HEK293 (cell line): ENCODE results near the gene CALML4.

Source experiments
- BCL11A ChIP-seq: fragments of 450-650 bp; formaldehyde crosslinking; IDR thresholded peaks from 2 replicates; pipeline ENCODE4 v1.5.1; 2016; ENCODE audit warnings: low read depth, missing biosample characterization, missing genetic modification characterization
- EGR2 ChIP-seq: fragments of 450-650 bp; formaldehyde crosslinking; IDR thresholded peaks from 2 replicates; pipeline ENCODE4 v1.5.1; 2016; ENCODE audit warnings: low read depth, missing biosample characterization, missing genetic modification characterization
- GFI1B ChIP-seq: fragments of 450-650 bp; formaldehyde crosslinking; IDR thresholded peaks from 2 replicates; pipeline ENCODE4 v1.5.1; 2016; ENCODE audit warnings: missing biosample characterization, missing genetic modification characterization
- GLI2 ChIP-seq: fragments of 450-650 bp; formaldehyde crosslinking; IDR thresholded peaks from 2 replicates; pipeline ENCODE4; 2017; ENCODE audit warnings: missing biosample characterization, missing genetic modification characterization, low read depth, borderline replicate concordance
- GLIS1 ChIP-seq: fragments of 450-650 bp; formaldehyde crosslinking; IDR thresholded peaks from 2 replicates; pipeline ENCODE4 v1.5.1; 2016; ENCODE audit warnings: missing biosample characterization, missing genetic modification characterization
- GLIS2 ChIP-seq: fragments of 450-650 bp; formaldehyde crosslinking; IDR thresholded peaks from 2 replicates; pipeline ENCODE4 v1.5.1; 2016; ENCODE audit warnings: missing biosample characterization, missing genetic modification characterization
- KLF1 ChIP-seq: fragments of 450-650 bp; formaldehyde crosslinking; IDR thresholded peaks from 2 replicates; pipeline ENCODE4 v1.5.1; 2016; ENCODE audit warnings: missing biosample characterization, missing genetic modification characterization
- SCRT1 ChIP-seq: fragments of 450-650 bp; formaldehyde crosslinking; IDR thresholded peaks from 2 replicates; pipeline ENCODE4 v1.5.1; 2016; ENCODE audit warnings: missing biosample characterization, missing genetic modification characterization, borderline replicate concordance
- SP7 ChIP-seq: fragments of 450-650 bp; formaldehyde crosslinking; IDR thresholded peaks from 2 replicates; pipeline ENCODE4 v1.5.1; 2016; ENCODE audit warnings: missing biosample characterization, missing genetic modification characterization
- TCF7L2 ChIP-seq: IDR thresholded peaks from 2 replicates; pipeline ENCODE4 v1.6.1; 2011; ENCODE audit warnings: low read depth, mild to moderate bottlenecking, inconsistent platforms, low read length, moderate library complexity, borderline replicate concordance
- ZBTB1 ChIP-seq: fragments of 450-650 bp; formaldehyde crosslinking; IDR thresholded peaks from 2 replicates; pipeline ENCODE4 v1.5.1; 2016; ENCODE audit warnings: missing biosample characterization, missing genetic modification characterization
- ZFHX2 ChIP-seq: fragments of 450-650 bp; formaldehyde crosslinking; conservative IDR thresholded peaks from 2 replicates; pipeline ENCODE4 v1.5.1; 2016; ENCODE audit warnings: missing biosample characterization, missing genetic modification characterization
- ZFP37 ChIP-seq: fragments of 450-650 bp; formaldehyde crosslinking; IDR thresholded peaks from 2 replicates; pipeline ENCODE4 v1.5.1; 2016; ENCODE audit warnings: missing biosample characterization, missing genetic modification characterization
- ZNF184 ChIP-seq: fragments of 450-650 bp; IDR thresholded peaks from 2 replicates; pipeline ENCODE4 v1.5.1; 2018; ENCODE audit warnings: missing biosample characterization, mild to moderate bottlenecking, missing genetic modification characterization
- ZNF266 ChIP-seq: fragments of 450-650 bp; formaldehyde crosslinking; IDR thresholded peaks from 2 replicates; pipeline ENCODE4 v1.5.1; 2016; ENCODE audit warnings: missing biosample characterization, missing genetic modification characterization, low read depth
- ZNF274 ChIP-seq, 2 experiments: fragments of 200-500 bp in 1 of 2; fragments of 450-650 bp in 1 of 2; sonication (Bioruptor generic) in 1 of 2; formaldehyde crosslinking in 1 of 2; IDR thresholded peaks; 2 replicates each; pipeline versions ENCODE4 v1.5.1 to v1.6.1; 2014 to 2016; ENCODE audit warnings: borderline replicate concordance in 1 of 2, inconsistent platforms in 1 of 2, low read length in 1 of 2, missing biosample characterization in 1 of 2, missing genetic modification characterization in 1 of 2
- ZNF501 ChIP-seq: fragments of 450-650 bp; formaldehyde crosslinking; IDR thresholded peaks from 2 replicates; pipeline ENCODE4 v1.5.1; 2016; ENCODE audit warnings: missing biosample characterization, missing genetic modification characterization
- ZNF529 ChIP-seq: fragments of 450-650 bp; formaldehyde crosslinking; IDR thresholded peaks from 2 replicates; pipeline ENCODE4 v1.5.1; 2017; ENCODE audit warnings: missing genetic modification characterization, missing biosample characterization; ENCODE audit not compliant: insufficient replicate concordance
- ZNF571 ChIP-seq: fragments of 450-650 bp; formaldehyde crosslinking; IDR thresholded peaks from 2 replicates; pipeline ENCODE4 v1.5.0; 2017; ENCODE audit warnings: missing biosample characterization, missing genetic modification characterization
- ZNF639 ChIP-seq: fragments of 450-650 bp; formaldehyde crosslinking; IDR thresholded peaks from 2 replicates; pipeline ENCODE4 v1.5.1; 2016; ENCODE audit warnings: missing biosample characterization, missing genetic modification characterization
- ZNF654 ChIP-seq: fragments of 450-650 bp; formaldehyde crosslinking; IDR thresholded peaks from 2 replicates; pipeline ENCODE4 v1.5.1; 2016; ENCODE audit warnings: low read depth, missing biosample characterization, missing genetic modification characterization
- ZNF660 ChIP-seq: fragments of 450-650 bp; IDR thresholded peaks from 2 replicates; pipeline ENCODE4 v1.5.1; 2018; ENCODE audit warnings: missing biosample characterization, mild to moderate bottlenecking, missing genetic modification characterization
- TF ChIP-seq, protein P1 (sequence below): fragments of 450-650 bp; formaldehyde crosslinking; IDR thresholded peaks from 2 replicates; pipeline ENCODE4 v1.5.1; 2016; ENCODE audit warnings: missing biosample characterization, missing genetic modification characterization
- TF ChIP-seq, protein P2 (sequence below): fragments of 450-650 bp; formaldehyde crosslinking; conservative IDR thresholded peaks from 2 replicates; pipeline ENCODE4 v1.5.1; 2016; ENCODE audit warnings: low read depth, missing biosample characterization, missing genetic modification characterization
- TF ChIP-seq, protein P3 (sequence below): fragments of 450-650 bp; formaldehyde crosslinking; IDR thresholded peaks from 2 replicates; pipeline ENCODE4 v1.5.1; 2017; ENCODE audit warnings: missing biosample characterization, missing genetic modification characterization
- TF ChIP-seq, protein P4 (sequence below): fragments of 450-650 bp; formaldehyde crosslinking; IDR thresholded peaks from 2 replicates; pipeline ENCODE4 v1.5.1; 2017; ENCODE audit warnings: missing biosample characterization, missing genetic modification characterization
- TF ChIP-seq, protein P5 (sequence below): fragments of 450-650 bp; formaldehyde crosslinking; IDR thresholded peaks from 2 replicates; pipeline ENCODE4 v1.5.1; 2016; ENCODE audit warnings: missing biosample characterization, missing genetic modification characterization

CALML4 gene

GRCh38 chr15:68230157-68231100 is 25.3 kb upstream of the CALML4 start (continued):
- TF ChIP-seq GLIS2: peak; percentile 83
- TF ChIP-seq ZNF266 (tag by site-specific recombination): no peak
- TF ChIP-seq KLF1 (tag by site-specific recombination): no peak
- TF ChIP-seq TCF7L2: no peak
- TF ChIP-seq, protein P1, sequence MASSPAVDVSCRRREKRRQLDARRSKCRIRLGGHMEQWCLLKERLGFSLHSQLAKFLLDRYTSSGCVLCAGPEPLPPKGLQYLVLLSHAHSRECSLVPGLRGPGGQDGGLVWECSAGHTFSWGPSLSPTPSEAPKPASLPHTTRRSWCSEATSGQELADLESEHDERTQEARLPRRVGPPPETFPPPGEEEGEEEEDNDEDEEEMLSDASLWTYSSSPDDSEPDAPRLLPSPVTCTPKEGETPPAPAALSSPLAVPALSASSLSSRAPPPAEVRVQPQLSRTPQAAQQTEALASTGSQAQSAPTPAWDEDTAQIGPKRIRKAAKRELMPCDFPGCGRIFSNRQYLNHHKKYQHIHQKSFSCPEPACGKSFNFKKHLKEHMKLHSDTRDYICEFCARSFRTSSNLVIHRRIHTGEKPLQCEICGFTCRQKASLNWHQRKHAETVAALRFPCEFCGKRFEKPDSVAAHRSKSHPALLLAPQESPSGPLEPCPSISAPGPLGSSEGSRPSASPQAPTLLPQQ (tag by site-specific recombination): no peak
- TF ChIP-seq ZNF184 (tag by site-specific recombination): no peak
- TF ChIP-seq, protein P2, sequence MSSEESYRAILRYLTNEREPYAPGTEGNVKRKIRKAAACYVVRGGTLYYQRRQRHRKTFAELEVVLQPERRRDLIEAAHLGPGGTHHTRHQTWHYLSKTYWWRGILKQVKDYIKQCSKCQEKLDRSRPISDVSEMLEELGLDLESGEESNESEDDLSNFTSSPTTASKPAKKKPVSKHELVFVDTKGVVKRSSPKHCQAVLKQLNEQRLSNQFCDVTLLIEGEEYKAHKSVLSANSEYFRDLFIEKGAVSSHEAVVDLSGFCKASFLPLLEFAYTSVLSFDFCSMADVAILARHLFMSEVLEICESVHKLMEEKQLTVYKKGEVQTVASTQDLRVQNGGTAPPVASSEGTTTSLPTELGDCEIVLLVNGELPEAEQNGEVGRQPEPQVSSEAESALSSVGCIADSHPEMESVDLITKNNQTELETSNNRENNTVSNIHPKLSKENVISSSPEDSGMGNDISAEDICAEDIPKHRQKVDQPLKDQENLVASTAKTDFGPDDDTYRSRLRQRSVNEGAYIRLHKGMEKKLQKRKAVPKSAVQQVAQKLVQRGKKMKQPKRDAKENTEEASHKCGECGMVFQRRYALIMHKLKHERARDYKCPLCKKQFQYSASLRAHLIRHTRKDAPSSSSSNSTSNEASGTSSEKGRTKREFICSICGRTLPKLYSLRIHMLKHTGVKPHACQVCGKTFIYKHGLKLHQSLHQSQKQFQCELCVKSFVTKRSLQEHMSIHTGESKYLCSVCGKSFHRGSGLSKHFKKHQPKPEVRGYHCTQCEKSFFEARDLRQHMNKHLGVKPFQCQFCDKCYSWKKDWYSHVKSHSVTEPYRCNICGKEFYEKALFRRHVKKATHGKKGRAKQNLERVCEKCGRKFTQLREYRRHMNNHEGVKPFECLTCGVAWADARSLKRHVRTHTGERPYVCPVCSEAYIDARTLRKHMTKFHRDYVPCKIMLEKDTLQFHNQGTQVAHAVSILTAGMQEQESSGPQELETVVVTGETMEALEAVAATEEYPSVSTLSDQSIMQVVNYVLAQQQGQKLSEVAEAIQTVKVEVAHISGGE: no peak
- TF ChIP-seq SP7 (tag by site-specific recombination): peak; percentile 8
- no peak for TF ChIP-seq ZNF529 (tag by site-specific recombination)
- peak; percentile 62; the same call in 1 of the 2 replicates for TF ChIP-seq ZFHX2 (tag by site-specific recombination)
- peak; percentile 67; the same call in 1 of the 2 replicates for TF ChIP-seq ZFP37 (tag by site-specific recombination)
- no peak for TF ChIP-seq ZNF654
- no peak for TF ChIP-seq ZNF501
- TF ChIP-seq ZNF660: no peak
- TF ChIP-seq ZNF639 (tag by site-specific recombination): no peak
- TF ChIP-seq BCL11A (tag by site-specific recombination): no peak
- no peak for TF ChIP-seq GLI2 (tag by site-specific recombination)
- TF ChIP-seq GLIS1 (tag by site-specific recombination): peak; percentile 86
- 0 out of 2 replicates have a peak, but pooled peaks have one; percentile 56 for TF ChIP-seq EGR2 (tag by site-specific recombination)
- no peak for TF ChIP-seq GFI1B (tag by site-specific recombination)
- TF ChIP-seq SCRT1 (tag by site-specific recombination): no peak
- TF ChIP-seq ZNF571 (tag by site-specific recombination): no peak
- TF ChIP-seq ZNF274 (IDR thresholded peaks at IDR 0.05; ENCODE audit: low read length): no peak
- no peak for TF ChIP-seq ZNF274 (tag by site-specific recombination; IDR thresholded peaks at IDR 0.05; ENCODE audit: borderline replicate concordance)
- TF ChIP-seq, protein P3, sequence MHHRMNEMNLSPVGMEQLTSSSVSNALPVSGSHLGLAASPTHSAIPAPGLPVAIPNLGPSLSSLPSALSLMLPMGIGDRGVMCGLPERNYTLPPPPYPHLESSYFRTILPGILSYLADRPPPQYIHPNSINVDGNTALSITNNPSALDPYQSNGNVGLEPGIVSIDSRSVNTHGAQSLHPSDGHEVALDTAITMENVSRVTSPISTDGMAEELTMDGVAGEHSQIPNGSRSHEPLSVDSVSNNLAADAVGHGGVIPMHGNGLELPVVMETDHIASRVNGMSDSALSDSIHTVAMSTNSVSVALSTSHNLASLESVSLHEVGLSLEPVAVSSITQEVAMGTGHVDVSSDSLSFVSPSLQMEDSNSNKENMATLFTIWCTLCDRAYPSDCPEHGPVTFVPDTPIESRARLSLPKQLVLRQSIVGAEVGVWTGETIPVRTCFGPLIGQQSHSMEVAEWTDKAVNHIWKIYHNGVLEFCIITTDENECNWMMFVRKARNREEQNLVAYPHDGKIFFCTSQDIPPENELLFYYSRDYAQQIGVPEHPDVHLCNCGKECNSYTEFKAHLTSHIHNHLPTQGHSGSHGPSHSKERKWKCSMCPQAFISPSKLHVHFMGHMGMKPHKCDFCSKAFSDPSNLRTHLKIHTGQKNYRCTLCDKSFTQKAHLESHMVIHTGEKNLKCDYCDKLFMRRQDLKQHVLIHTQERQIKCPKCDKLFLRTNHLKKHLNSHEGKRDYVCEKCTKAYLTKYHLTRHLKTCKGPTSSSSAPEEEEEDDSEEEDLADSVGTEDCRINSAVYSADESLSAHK (tag by site-specific recombination): no peak
- TF ChIP-seq, protein P4, sequence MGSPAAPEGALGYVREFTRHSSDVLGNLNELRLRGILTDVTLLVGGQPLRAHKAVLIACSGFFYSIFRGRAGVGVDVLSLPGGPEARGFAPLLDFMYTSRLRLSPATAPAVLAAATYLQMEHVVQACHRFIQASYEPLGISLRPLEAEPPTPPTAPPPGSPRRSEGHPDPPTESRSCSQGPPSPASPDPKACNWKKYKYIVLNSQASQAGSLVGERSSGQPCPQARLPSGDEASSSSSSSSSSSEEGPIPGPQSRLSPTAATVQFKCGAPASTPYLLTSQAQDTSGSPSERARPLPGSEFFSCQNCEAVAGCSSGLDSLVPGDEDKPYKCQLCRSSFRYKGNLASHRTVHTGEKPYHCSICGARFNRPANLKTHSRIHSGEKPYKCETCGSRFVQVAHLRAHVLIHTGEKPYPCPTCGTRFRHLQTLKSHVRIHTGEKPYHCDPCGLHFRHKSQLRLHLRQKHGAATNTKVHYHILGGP (tag by site-specific recombination): no peak
- TF ChIP-seq ZBTB1 (tag by site-specific recombination): no peak
- TF ChIP-seq, protein P5, sequence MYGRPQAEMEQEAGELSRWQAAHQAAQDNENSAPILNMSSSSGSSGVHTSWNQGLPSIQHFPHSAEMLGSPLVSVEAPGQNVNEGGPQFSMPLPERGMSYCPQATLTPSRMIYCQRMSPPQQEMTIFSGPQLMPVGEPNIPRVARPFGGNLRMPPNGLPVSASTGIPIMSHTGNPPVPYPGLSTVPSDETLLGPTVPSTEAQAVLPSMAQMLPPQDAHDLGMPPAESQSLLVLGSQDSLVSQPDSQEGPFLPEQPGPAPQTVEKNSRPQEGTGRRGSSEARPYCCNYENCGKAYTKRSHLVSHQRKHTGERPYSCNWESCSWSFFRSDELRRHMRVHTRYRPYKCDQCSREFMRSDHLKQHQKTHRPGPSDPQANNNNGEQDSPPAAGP: peak; percentile 60; the same call in 1 of the 2 replicates
